ENCODE data around the gene TSNAX.

DNA sequence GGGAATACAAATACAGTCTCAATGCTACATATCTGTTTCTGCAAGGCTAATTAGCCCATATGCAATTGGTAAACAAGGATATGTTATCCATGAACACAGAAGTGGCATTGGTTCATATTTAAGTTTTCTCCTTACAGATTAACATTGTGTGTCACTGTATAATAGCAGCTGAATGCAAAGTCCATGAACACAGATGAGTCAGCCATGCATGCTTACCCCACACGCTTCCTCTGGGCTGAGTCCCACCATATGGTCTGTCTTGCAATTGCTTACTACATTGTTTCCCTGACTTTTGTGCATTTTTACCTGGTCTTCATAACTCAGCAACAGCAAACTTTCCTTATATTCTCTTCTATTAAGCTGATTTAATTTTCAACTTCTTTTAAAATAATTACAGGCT lies 41.5 kb upstream of the TSNAX start:
- TF ChIP-seq POLR2A (IDR thresholded peaks at IDR 0.05) = no peak
- TF ChIP-seq, protein P1, sequence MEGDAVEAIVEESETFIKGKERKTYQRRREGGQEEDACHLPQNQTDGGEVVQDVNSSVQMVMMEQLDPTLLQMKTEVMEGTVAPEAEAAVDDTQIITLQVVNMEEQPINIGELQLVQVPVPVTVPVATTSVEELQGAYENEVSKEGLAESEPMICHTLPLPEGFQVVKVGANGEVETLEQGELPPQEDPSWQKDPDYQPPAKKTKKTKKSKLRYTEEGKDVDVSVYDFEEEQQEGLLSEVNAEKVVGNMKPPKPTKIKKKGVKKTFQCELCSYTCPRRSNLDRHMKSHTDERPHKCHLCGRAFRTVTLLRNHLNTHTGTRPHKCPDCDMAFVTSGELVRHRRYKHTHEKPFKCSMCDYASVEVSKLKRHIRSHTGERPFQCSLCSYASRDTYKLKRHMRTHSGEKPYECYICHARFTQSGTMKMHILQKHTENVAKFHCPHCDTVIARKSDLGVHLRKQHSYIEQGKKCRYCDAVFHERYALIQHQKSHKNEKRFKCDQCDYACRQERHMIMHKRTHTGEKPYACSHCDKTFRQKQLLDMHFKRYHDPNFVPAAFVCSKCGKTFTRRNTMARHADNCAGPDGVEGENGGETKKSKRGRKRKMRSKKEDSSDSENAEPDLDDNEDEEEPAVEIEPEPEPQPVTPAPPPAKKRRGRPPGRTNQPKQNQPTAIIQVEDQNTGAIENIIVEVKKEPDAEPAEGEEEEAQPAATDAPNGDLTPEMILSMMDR (IDR thresholded peaks at IDR 0.05) = no peak

Data from adrenal gland (tissue), 5 donors.